Measurements from ENCODE around the gene ZNF57.

DNA sequence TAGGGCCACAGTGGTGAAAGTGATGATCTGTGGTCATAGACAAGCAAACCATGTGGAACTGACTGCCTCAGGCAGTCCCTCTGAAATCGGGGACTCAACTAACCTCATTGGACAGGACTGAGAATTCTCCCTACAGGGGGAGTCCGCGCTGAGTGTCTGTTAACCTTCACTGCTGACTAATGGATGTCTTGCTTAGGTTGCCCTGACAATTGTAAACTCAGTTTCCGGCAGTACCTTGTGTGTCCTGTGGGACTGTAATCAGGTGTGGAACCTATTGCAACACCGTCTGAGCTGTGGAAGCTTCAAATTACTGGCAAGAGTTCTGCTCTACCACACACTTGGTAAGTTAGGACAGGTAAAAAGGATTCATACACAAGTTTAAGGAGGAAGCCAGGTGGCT, 22.3 kb downstream of the ZNF57 start:
- TF ChIP-seq CTCF (IDR thresholded peaks at IDR 0.05): no peak
- TF ChIP-seq POLR2A (IDR thresholded peaks at IDR 0.05): no peak
